Tibial artery (tissue), 4 donors: ENCODE measurements around the gene TTN.

Source experiments
- DNase-seq, 2 donors: peaks; one replicate each; pipeline ENCODE4 v3.0.0-alpha.2; 2019
- H3K27ac ChIP-seq, 2 donors: fragments of 200-600 bp; sonication (generic) in 1 of 2; 1 replicate in 1 of 2; 2 replicates in 1 of 2; pipeline ENCODE4 v1.5.1; 2018 to 2019; ENCODE audit warnings: mild to moderate bottlenecking in 1 of 2
- H3K27me3 ChIP-seq, 2 donors: fragments of 200-600 bp; sonication (generic) in 1 of 2; one replicate each; pipeline versions ENCODE4 v1.5.1 to v1.6.0; 2016 to 2019
- H3K36me3 ChIP-seq, 3 donors: fragments of 200-600 bp; sonication (generic) in 2 of 3; one replicate each; pipeline ENCODE4 v1.5.1; 2016 to 2019; ENCODE audit warnings: mild to moderate bottlenecking in 2 of 3
- H3K4me1 ChIP-seq, 4 donors: fragments of 200-600 bp; sonication (generic) in 2 of 4; 1 replicate in 3 of 4; 2 replicates in 1 of 4; pipeline ENCODE4 v1.5.1; 2016 to 2019
- H3K4me3 ChIP-seq, 2 donors: fragments of 200-600 bp; sonication (generic) in 1 of 2; 1 replicate in 1 of 2; 2 replicates in 1 of 2; pipeline ENCODE4 v1.5.1; 2018 to 2019; ENCODE audit warnings: mild to moderate bottlenecking in 2 of 2
- H3K9me3 ChIP-seq, 3 donors: fragments of 200-600 bp; sonication (generic) in 1 of 3; one replicate each; pipeline ENCODE4 v1.5.1; 2016 to 2019
- CTCF ChIP-seq, 2 experiments: fragments of 200-600 bp in 1 of 2; fragments of 450-650 bp in 1 of 2; IDR thresholded peaks; one replicate each; pipeline ENCODE4 v1.5.1; 2017 to 2019; ENCODE audit warnings: antibody characterized with exemption in 2 of 2, mild to moderate bottlenecking in 1 of 2, moderate library complexity in 1 of 2
- intact Hi-C: fragments of 100-400 bp; cut with DNase I; formaldehyde crosslinking; loops from one replicate; pipeline ENCODE4 v1.15.0; 2023; ENCODE audit warnings: low total_unique reads

The TTN gene

GRCh38 chr2:178635897-178636296 is 171.3 kb downstream of the TTN start:
- no peaks in the 10 kb centered on the region for H3K4me1 ChIP-seq
- H3K4me3 ChIP-seq: no peak overlapping the region
- no peak for DNase-seq
- TF ChIP-seq CTCF (IDR thresholded peaks at IDR 0.05): no peak
- H3K27ac ChIP-seq: no peak overlapping the region
- intact Hi-C loops: no loop called here
- H3K36me3 ChIP-seq: no peaks in the 10 kb centered on the region
- no peaks in the 10 kb centered on the region for H3K9me3 ChIP-seq
- H3K27me3 ChIP-seq: no peaks in the 10 kb centered on the region

- Histone ChIP-seq H3K36me3 (no peaks in the 10 kb centered on the region), H3K27me3 (no peaks in the 10 kb centered on the region), H3K4me3 (no peak overlapping the region), H3K27ac (no peak overlapping the region), H3K4me1 (no peaks in the 10 kb centered on the region), H3K9me3 (no peaks in the 10 kb centered on the region)
- intact Hi-C loops: no loop called here
- TF ChIP-seq CTCF (IDR thresholded peaks at IDR 0.05): no peak
- DNase-seq: no peak
Measured at GRCh38 chr2:178632729-178633128, 174.5 kb downstream of the TTN start.

GRCh38 chr2:178630581-178630980 is 176.6 kb downstream of the TTN start:
- Histone ChIP-seq H3K4me3 (no peak overlapping the region), H3K27me3 (no peaks in the 10 kb centered on the region), H3K4me1 (no peaks in the 10 kb centered on the region), H3K36me3 (no peaks in the 10 kb centered on the region), H3K27ac (no peak overlapping the region), H3K9me3 (no peaks in the 10 kb centered on the region)
- intact Hi-C loops: no loop called here
- no peak for TF ChIP-seq CTCF (IDR thresholded peaks at IDR 0.05)
- no peak for DNase-seq

GRCh38 chr2:178629463-178629862 is 177.8 kb downstream of the TTN start:
- TF ChIP-seq CTCF (IDR thresholded peaks at IDR 0.05): no peak
- no peaks in the 10 kb centered on the region for H3K9me3 ChIP-seq
- no peak overlapping the region for H3K4me3 ChIP-seq
- no peaks in the 10 kb centered on the region for H3K36me3 ChIP-seq
- no peaks in the 10 kb centered on the region for H3K27me3 ChIP-seq
- intact Hi-C loops: no loop called here
- H3K27ac ChIP-seq: no peak overlapping the region
- DNase-seq: no peak
- no peaks in the 10 kb centered on the region for H3K4me1 ChIP-seq

- no peaks in the 10 kb centered on the region for H3K36me3 ChIP-seq
- no peak for DNase-seq
- TF ChIP-seq CTCF (IDR thresholded peaks at IDR 0.05): no peak
- H3K27ac ChIP-seq: no peak overlapping the region
- no peaks in the 10 kb centered on the region for H3K9me3 ChIP-seq
- H3K4me1 ChIP-seq: no peaks in the 10 kb centered on the region
- H3K27me3 ChIP-seq: no peaks in the 10 kb centered on the region
- H3K4me3 ChIP-seq: no peak overlapping the region
- intact Hi-C loops: no loop called here
Measured at GRCh38 chr2:178628605-178629004, 178.6 kb downstream of the TTN start.

- no peaks in the 10 kb centered on the region for H3K4me1 ChIP-seq
- H3K36me3 ChIP-seq: no peaks in the 10 kb centered on the region
- no peak for TF ChIP-seq CTCF (IDR thresholded peaks at IDR 0.05)
- H3K9me3 ChIP-seq: no peaks in the 10 kb centered on the region
- no peak overlapping the region for H3K27ac ChIP-seq
- intact Hi-C loops: no loop called here
- H3K27me3 ChIP-seq: no peaks in the 10 kb centered on the region
- no peak for DNase-seq
- H3K4me3 ChIP-seq: no peak overlapping the region
Measured at GRCh38 chr2:178627401-178627800, 179.8 kb downstream of the TTN start.
